ENCODE data around the gene VWA3B.
"Not testable (repeated sequence)": the region's sequence is repeated elsewhere in the genome, so short reads cannot be mapped to it uniquely, and the experiment has no call there.

VWA3B gene

DNA sequence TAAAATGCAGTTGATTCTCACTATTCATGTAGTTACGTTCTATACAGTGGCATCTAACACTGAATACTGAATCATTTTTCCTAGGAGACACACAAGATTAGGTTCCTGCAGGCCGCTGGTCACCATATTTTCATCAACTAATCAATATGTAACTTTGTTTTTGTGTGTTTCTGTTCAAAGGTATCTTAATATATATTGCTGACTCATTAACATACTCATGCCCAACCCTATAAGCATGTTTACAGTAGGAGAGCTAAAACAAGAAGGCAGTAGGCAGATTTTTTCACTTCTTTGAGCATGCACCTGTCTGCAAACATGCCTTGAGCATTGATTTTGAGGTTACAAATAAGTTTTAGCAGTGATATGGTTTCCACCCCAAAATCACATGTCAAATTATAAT is 229.0 kb downstream of the VWA3B start:
- Histone ChIP-seq H3K27me3 (no peaks in the 10 kb centered on the region), H3K36me3 (no peaks in the 10 kb centered on the region), H3K27ac (no peak overlapping the region), H3K4me1 (no peaks in the 10 kb centered on the region), H3K9me3 (peaks cover 0 to 13% (median 11%) of the 10 kb centered on the region in 3 donors), H3K4me3 (no peak overlapping the region)
- TF ChIP-seq, protein P1, sequence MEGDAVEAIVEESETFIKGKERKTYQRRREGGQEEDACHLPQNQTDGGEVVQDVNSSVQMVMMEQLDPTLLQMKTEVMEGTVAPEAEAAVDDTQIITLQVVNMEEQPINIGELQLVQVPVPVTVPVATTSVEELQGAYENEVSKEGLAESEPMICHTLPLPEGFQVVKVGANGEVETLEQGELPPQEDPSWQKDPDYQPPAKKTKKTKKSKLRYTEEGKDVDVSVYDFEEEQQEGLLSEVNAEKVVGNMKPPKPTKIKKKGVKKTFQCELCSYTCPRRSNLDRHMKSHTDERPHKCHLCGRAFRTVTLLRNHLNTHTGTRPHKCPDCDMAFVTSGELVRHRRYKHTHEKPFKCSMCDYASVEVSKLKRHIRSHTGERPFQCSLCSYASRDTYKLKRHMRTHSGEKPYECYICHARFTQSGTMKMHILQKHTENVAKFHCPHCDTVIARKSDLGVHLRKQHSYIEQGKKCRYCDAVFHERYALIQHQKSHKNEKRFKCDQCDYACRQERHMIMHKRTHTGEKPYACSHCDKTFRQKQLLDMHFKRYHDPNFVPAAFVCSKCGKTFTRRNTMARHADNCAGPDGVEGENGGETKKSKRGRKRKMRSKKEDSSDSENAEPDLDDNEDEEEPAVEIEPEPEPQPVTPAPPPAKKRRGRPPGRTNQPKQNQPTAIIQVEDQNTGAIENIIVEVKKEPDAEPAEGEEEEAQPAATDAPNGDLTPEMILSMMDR (IDR thresholded peaks at IDR 0.05): no peak
- intact Hi-C loops (cut with DNase I; ENCODE audit: low total_unique reads): no loop called here
- no peak for DNase-seq

DNA sequence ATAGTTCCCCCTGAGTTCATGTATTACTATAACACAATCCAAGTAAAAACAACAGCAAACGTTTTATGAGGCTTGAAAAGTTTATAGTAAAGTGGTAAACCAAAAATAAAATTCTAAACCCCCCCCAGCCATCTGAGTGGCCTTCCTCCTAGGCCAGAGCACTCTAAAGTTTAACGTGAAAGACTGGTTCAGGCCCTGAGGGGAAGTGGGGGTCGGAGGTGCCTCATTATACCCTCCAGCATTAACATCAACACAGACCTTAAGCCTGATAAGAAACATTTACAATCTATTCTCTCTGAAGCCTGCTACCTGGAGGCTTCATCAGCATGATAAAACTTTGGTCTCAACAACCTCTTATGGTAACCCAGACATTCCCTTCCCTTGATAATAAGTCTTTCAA is 230.2 kb downstream of the VWA3B start:
- TF ChIP-seq, protein P1 (IDR thresholded peaks at IDR 0.05): no peak
- peaks cover 0 to 18% (median 18%) of the 10 kb centered on the region in 3 donors for H3K9me3 ChIP-seq
- intact Hi-C loops (cut with DNase I; ENCODE audit: low total_unique reads): no loop called here
- no peaks in the 10 kb centered on the region for H3K4me1 ChIP-seq
- no peak overlapping the region for H3K27ac ChIP-seq
- H3K36me3 ChIP-seq: no peaks in the 10 kb centered on the region
- no peak for DNase-seq
- no peaks in the 10 kb centered on the region for H3K27me3 ChIP-seq
- H3K4me3 ChIP-seq: no peak overlapping the region

DNA sequence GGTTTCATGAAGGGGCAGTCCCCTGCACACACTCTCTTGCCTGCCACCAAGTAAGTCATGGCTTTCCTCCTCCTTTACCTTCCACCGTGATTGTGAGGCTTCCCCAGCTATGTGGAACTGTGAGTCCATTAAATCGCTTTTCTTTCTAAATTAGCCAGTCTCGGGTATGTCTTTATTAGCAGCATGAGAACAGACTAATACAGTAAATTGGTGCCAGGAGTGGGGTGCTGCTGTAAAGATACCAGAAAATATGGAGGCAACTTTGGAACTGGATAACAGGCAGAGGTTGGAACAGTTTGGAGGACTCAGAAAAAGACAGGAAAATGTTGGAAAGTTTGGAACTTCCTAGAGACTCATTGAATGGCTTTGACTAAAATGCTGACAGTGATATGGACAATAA is 233.2 kb downstream of the VWA3B start:
- H3K27ac ChIP-seq; DNase-seq; H3K4me1 ChIP-seq; H3K4me3 ChIP-seq; H3K36me3 ChIP-seq; H3K27me3 ChIP-seq; intact Hi-C loops (cut with DNase I; ENCODE audit: low total_unique reads): not testable (repeated sequence)
- peaks cover 0 to 28% (median 22%) of the 10 kb centered on the region in 3 donors for H3K9me3 ChIP-seq

DNA sequence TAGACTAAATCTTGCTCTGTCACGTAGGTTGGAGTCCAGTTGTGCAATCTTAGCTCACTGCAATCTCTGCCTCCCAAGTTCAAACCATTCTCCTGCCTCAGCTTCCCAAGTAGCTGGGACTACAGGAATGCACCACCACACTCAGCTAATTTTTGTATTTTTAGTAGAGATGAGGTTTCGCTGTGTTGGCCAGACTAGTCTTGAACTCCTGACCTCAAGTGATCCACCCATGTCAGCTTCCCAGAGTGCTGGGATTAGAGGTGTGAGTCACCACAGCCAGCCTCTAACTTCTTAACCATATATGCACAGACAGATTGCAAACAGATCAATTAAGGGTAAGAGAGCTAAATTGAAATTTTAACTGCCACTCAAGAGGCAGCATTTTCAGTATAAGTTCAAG is 237.2 kb downstream of the VWA3B start:
- Histone ChIP-seq H3K9me3 (peaks cover 0 to 28% (median 22%) of the 10 kb centered on the region in 3 donors), H3K36me3 (no peaks in the 10 kb centered on the region)
- no peak for DNase-seq

DNA sequence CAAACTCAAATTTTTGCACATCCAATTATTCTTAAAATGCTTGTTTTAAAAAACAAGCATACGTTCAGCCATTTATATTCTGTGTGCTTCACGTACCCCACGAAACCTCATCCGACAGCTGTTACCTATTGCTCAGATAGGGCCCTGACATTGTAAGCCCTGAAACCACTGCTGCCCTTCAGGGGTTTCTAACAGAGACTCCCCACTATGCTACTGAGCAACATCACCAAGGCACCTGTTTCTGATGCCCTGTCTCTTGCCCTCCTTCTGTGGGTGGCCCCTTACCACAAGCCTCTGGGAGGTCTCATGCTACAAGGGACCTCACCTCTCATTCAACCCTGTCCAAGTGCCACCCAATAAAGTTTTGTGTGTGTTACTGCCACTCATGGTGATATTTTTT is 240.8 kb downstream of the VWA3B start:
- DNase-seq: no peak
- intact Hi-C loops (cut with DNase I; ENCODE audit: low total_unique reads): no loop called here

More for the DNA sequence above, 237.2 kb downstream of the VWA3B start:
- Histone ChIP-seq H3K4me1 (no peaks in the 10 kb centered on the region), H3K27me3 (no peaks in the 10 kb centered on the region), H3K27ac (no peak overlapping the region), H3K4me3 (no peak overlapping the region)
- intact Hi-C loops (cut with DNase I; ENCODE audit: low total_unique reads): no loop called here
- TF ChIP-seq, protein P1 (IDR thresholded peaks at IDR 0.05): no peak

DNA sequence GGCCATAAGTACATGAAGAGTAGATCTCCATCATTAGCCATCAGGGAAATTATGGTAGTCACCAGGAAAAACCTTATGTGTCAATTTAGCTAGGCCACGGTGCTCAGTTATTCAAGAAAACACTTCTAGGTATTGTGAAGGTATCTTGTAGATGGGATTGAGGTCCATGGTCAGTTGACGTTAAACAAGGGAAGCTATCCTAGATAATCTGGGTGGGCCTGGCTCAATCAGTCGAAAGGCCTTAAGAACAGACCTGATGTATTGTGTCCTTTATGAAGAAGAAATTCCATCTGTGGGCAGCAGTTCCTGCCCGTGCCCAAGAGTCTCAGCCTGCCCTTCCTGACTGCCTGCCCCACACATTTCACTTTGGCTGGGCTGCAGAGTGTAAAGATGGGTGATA is 242.6 kb downstream of the VWA3B start:
- Histone ChIP-seq H3K4me1 (peaks cover 0 to 13% (median 1%) of the 10 kb centered on the region in 4 donors), H3K4me3 (no peak overlapping the region), H3K9me3 (no peaks in the 10 kb centered on the region), H3K36me3 (no peaks in the 10 kb centered on the region), H3K27ac (no peak overlapping the region), H3K27me3 (no peaks in the 10 kb centered on the region)
- no peak for DNase-seq
- TF ChIP-seq, protein P1 (IDR thresholded peaks at IDR 0.05): no peak
- intact Hi-C loops (cut with DNase I; ENCODE audit: low total_unique reads): no loop called here

More for the DNA sequence above, 240.8 kb downstream of the VWA3B start:
- H3K27ac ChIP-seq: no peak overlapping the region
- no peaks in the 10 kb centered on the region for H3K27me3 ChIP-seq
- no peaks in the 10 kb centered on the region for H3K4me1 ChIP-seq
- no peak overlapping the region for H3K4me3 ChIP-seq
- no peaks in the 10 kb centered on the region for H3K36me3 ChIP-seq
- peaks cover 0 to 5% (median 4%) of the 10 kb centered on the region in 3 donors for H3K9me3 ChIP-seq
- TF ChIP-seq, protein P1 (IDR thresholded peaks at IDR 0.05): no peak

Data from tibial artery (tissue), 4 donors.